NT2/D1 (cell line): ENCODE data around the gene MRPS5.

Experiments used
- DNase-seq: peaks from one replicate; pipeline ENCODE4 v3.0.0-alpha.2; 2011; ENCODE audit warnings: low read depth, low spot score
- H3K27me3 ChIP-seq: 2 replicates; pipeline ENCODE4 v1.6.0; 2011; ENCODE audit warnings: mild to moderate bottlenecking; ENCODE audit not compliant: insufficient read length, insufficient read depth
- H3K36me3 ChIP-seq: 2 replicates; pipeline ENCODE4 v1.6.1; 2011; ENCODE audit warnings: mild to moderate bottlenecking, low read length, mixed read lengths; ENCODE audit not compliant: insufficient read depth, insufficient read length
- H3K4me1 ChIP-seq: 2 replicates; pipeline ENCODE4 v1.5.1; 2011; ENCODE audit not compliant: insufficient read depth, insufficient read length
- H3K4me3 ChIP-seq: 2 replicates; pipeline ENCODE4 v1.5.1; 2011; ENCODE audit warnings: low read depth; ENCODE audit not compliant: insufficient read length
- H3K9ac ChIP-seq: 2 replicates; pipeline ENCODE4 v1.6.0; 2011; ENCODE audit warnings: low read depth; ENCODE audit not compliant: insufficient read length
- H3K9me3 ChIP-seq: 2 replicates; pipeline ENCODE4 v1.5.1; 2011; ENCODE audit warnings: mild to moderate bottlenecking, low read length; ENCODE audit not compliant: insufficient read depth
- SUZ12 ChIP-seq: IDR thresholded peaks from 2 replicates; pipeline ENCODE4 v1.6.1; 2011; ENCODE audit not compliant: insufficient read length, insufficient read depth; ENCODE audit errors: extremely low read depth
- YY1 ChIP-seq: IDR thresholded peaks from 2 replicates; pipeline ENCODE4 v1.6.1; 2011; ENCODE audit not compliant: insufficient read length, insufficient read depth
- ZNF274 ChIP-seq: IDR thresholded peaks from 2 replicates; pipeline ENCODE4 v1.6.1; 2011; ENCODE audit warnings: mild to moderate bottlenecking, low read depth, low read length

The MRPS5 gene

GRCh38 chr2:95121407-95122196 lies at the start of gene MRPS5:
MRPS5 (minus strand) TSS chr2:95121808; CDS start chr2:95121791, 17 bp downstream.
- Histone ChIP-seq H3K36me3 (peaks cover 22% of the 10 kb centered on the region), H3K9me3 (peaks cover 8% of the 10 kb centered on the region; the same call in 1 of the 2 replicates), H3K9ac (peak within 1 kb of the TSS; percentile 96), H3K27me3 (peaks cover 5% of the 10 kb centered on the region), H3K4me3 (peak within 1 kb of the TSS; percentile 95), H3K4me1 (peaks cover 5% of the 10 kb centered on the region)
- peak; percentile 57 for DNase-seq
- peak; percentile 54 for TF ChIP-seq YY1
- TF ChIP-seq ZNF274: no peak

DNA sequence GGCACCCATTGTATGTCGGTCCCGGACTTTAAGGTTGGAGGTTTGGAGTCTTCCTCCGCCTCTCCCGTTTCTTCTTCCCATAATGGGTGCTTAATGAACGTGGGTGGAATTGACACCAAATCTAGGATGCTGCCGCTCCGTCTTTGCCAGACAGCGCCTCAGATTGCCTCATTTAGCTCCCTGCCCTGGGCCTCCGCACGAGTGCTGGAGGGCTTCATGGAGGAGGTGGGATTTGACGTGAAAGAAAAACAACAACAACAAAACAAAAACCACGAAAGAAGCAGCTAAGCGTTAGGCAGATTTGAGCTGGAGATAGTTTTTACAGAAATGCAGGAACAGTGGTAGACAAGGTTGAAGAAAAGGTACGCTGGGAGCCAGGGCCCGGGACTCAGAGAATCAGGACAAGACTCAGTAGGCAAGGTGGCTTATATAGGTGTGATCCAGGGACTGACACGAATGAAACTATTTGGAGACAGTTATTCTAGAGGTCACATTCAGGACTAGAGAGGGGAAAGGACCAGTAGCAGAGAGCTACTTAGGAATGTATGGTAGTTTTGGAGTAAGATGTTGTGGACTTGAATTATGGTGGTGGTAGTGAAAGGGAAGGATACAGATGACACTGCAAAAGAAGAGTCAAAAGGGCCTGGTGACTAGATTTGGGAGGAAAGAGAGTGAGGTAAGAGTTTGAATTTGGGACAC lies 44.6 kb upstream of the MRPS5 start:
- H3K36me3 ChIP-seq: peaks cover 14% of the 10 kb centered on the region
- DNase-seq: no peak
- TF ChIP-seq YY1: no peak
- TF ChIP-seq SUZ12: no peak
- no peak for TF ChIP-seq ZNF274
- H3K4me1 ChIP-seq: no peaks in the 10 kb centered on the region
- H3K4me3 ChIP-seq: peak overlapping the region; percentile 99
- no peaks in the 10 kb centered on the region for H3K27me3 ChIP-seq
- H3K9ac ChIP-seq: peak overlapping the region; percentile 99
- no peaks in the 10 kb centered on the region for H3K9me3 ChIP-seq

DNA sequence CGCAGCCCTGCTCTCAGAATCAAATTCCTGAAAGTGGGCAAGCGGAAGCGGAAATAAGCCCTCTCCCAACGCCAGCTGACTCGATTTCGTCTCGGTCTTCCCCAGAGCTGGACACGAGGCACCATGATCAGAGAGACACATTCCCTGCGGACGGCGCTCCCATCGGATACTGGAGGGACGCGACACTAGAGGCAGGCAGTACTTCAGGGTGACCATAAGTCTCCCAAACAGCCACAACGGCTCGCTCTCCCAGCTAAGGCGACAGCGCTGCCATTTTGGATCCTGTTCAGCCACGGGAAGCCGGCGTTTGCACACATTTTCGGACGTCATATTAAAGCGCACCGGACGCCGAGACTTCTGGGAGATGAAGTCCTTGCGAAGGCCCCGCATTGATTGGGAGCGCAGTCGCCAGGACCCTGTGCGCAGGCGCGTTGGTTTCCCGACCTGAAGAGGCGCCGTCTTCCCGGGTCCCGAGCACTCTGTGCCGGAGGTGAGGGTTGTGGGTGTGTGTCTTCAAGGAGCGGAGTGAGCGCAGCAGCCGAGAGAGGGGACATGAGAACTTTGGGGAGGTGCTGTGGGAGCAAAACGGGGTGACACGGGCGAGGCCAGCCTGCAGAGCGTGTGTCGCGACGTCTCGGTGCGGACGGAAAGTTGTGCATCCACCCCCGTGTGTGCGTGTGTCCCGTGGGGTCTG lies 43.9 kb upstream of the MRPS5 start, which contains the start of gene ZNF2:
TSS of gene ZNF2 (plus strand) at position 439 of the 694 bp plus-strand sequence. CDS start 10,418 bp downstream, outside the sequence.
- DNase-seq: peak; percentile 98
- no peak for TF ChIP-seq ZNF274
- peak; percentile 90 for TF ChIP-seq YY1
- Histone ChIP-seq H3K27me3 (no peaks in the 10 kb centered on the region), H3K4me3 (peak within 1 kb of the TSS; percentile 99), H3K9ac (peak within 1 kb of the TSS; percentile 99), H3K9me3 (no peaks in the 10 kb centered on the region), H3K4me1 (no peaks in the 10 kb centered on the region), H3K36me3 (peaks cover 14% of the 10 kb centered on the region)

- Histone ChIP-seq H3K4me3 (peak overlapping the region; percentile 99), H3K9me3 (no peaks in the 10 kb centered on the region), H3K36me3 (peaks cover 14% of the 10 kb centered on the region), H3K27me3 (no peaks in the 10 kb centered on the region), H3K9ac (peak overlapping the region; percentile 99), H3K4me1 (peaks cover 3% of the 10 kb centered on the region)
- no peak for DNase-seq
- no peak for TF ChIP-seq YY1
- no peak for TF ChIP-seq SUZ12
- no peak for TF ChIP-seq ZNF274
Observed at GRCh38 chr2:95165030-95165370, 43.4 kb upstream of the MRPS5 start.

- Histone ChIP-seq H3K4me1 (peaks cover 9% of the 10 kb centered on the region), H3K9ac (peak within 1 kb of the TSS; percentile 97), H3K9me3 (peaks cover 30% of the 10 kb centered on the region), H3K36me3 (peaks cover 40% of the 10 kb centered on the region), H3K27me3 (peaks cover 7% of the 10 kb centered on the region), H3K4me3 (peak within 1 kb of the TSS; percentile 89)
- TF ChIP-seq ZNF274 (no peak), YY1 (no peak), SUZ12 (no peak)
- DNase-seq: no peak
Observed at GRCh38 chr2:95159690-95160449, 38.3 kb upstream of the MRPS5 start, which contains the start of gene ZNF514. ZNF514 (minus strand) TSS chr2:95159848; CDS start chr2:95153253, 6,595 bp downstream.

DNA sequence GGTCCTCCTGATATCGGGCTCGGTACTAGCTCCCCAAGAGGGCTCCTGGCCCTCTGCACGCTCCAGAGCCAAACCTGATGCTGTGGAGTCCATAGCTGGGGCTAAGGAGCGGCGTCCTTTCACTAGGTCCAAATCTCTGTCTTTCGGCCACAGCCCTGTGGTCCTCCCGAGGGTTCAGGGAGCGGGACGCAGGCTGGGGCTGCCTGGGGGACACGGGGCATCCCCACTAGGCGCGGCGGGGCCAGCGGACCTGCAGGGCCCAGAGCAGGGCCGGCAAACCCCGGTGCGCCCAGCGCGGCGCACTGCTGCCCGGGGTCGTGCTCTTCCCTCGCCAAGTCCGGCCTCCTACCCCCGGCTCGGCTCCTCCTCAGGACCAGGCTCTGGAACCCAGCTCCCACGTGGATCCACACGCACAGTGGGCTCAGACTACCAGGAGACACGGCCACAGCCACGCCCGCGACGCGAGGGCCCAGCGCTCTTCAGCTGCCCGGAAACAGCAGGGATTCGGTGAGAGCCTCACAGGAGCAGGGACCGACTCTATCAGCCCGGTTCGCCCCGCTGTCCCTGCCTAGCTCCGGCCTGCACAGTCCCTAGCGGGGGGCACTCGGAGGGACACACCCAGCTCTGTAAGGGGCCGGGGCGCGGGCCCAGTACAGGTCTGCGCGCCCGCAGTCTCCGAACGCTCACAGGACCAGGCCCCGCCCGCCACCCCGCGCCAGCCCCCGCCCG lies 37.4 kb upstream of the MRPS5 start:
- Histone ChIP-seq H3K4me1 (peaks cover 9% of the 10 kb centered on the region), H3K36me3 (peaks cover 48% of the 10 kb centered on the region), H3K27me3 (peaks cover 7% of the 10 kb centered on the region), H3K9me3 (peaks cover 39% of the 10 kb centered on the region), H3K9ac (peak overlapping the region; percentile 97), H3K4me3 (peak overlapping the region; percentile 89)
- no peak for TF ChIP-seq ZNF274
- no peak for TF ChIP-seq YY1
- TF ChIP-seq SUZ12: no peak
- DNase-seq: no peak
